GM19395 (cell line): Measurements from ENCODE around the gene UBE2E3.

Experiments used
- ATAC-seq: cut with Tn5 transposase; IDR thresholded peaks from one replicate; pipeline ENCODE4 v1.9.1; 2021; ENCODE audit warnings: mild to moderate bottlenecking, moderate library complexity; ENCODE audit not compliant: unreplicated experiment

Gene UBE2E3

DNA sequence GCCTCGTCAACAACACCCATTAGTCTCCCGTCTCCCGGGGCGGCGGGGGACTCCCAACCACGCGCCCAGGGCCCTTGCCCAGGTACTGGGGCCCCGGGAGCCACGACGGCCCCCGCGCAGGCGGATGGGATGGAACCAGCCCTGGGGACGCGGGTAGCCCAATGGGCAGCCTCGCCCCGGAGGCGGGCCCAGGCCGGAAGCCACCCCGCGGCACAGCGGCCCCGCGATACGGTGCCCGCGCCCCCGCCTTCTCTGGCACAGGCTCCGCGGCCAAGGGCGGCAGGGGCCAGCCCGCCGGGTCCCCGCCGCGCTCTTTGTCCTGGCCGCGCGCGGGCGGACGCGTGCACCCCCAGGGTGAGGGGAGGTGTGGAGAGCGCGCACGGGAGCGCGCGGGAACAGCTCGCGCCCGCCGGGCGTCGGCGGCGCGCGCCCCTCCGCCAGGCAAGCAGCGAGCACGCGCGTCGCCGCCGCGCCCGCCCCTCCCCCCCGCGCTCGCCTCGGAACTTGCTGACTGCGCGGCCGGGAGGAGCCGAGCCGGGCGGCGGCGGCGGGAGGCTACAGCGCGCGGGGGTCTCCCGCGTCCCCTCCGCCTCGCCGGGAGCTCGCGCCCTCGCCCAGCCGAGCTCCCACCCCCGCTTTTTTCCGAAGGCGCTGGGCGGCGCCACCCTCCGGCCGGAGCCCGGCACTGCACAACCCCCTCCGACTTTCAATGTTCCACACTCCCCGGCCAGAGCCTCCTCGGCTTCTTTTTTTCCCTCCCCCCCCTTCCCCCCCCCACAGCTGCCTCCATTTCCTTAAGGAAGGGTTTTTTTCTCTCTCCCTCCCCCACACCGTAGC is at the start of gene UBE2E3:
TSS of gene UBE2E3 (plus strand) at position 500 of the 837 bp plus-strand sequence. CDS start 1,438 bp downstream, outside the sequence.
- peak; percentile 73 for ATAC-seq

DNA sequence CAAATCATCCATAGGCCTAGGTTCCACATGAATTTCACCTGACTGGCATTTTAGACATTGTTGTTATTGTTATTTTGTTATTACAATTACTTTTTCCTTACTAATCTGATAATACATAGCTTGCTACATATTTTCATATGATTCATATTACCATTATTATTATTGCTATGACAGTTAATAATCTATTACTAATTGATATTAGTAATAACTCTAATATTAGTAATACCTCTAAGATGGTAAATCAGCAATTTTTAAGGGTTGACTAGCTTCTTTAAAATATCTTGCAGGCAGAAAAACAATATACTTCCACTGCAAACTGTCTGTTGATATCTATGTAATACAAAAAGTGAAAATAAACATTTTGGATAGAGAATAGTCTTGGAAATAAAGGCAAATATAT is 48.6 kb upstream of the UBE2E3 start:
- ATAC-seq, result no peak

DNA sequence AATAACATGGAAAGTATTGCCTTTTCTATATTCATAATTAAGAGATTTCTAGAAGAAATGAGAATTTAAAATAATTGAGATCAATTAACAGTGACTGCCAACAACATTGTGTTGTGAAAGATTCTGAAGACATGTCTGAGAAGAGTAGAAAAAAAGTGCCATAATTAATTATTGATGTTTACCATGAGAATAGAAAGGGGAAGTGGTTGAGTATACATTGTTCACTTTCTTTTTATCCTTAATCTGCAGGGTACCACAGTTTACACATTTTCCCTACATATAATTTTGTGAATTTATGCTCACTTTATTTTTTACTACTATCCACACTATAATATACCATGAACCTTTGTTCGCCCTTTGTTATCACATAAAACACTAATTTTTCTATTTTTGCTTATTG is 47.1 kb upstream of the UBE2E3 start:
- ATAC-seq, result peak; percentile 53

DNA sequence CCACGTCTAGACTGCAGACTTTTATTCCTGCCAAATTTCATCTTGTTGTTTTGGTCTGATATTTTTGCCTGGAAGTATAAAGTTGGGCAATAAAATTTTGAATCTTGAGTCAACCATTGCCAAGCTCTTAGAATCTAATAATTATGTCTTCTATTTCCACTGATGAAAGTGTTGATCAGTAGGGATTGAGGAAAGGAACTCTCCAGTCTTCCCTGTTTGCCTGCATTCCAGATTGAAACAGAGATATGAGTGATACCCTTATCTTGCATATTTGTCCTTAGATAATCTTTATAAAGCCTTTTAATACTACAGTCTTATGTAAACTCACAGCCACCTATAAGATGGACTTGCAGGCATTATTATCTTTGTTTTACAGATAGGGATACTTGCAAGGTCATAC is 45.5 kb upstream of the UBE2E3 start:
- no peak for ATAC-seq

DNA sequence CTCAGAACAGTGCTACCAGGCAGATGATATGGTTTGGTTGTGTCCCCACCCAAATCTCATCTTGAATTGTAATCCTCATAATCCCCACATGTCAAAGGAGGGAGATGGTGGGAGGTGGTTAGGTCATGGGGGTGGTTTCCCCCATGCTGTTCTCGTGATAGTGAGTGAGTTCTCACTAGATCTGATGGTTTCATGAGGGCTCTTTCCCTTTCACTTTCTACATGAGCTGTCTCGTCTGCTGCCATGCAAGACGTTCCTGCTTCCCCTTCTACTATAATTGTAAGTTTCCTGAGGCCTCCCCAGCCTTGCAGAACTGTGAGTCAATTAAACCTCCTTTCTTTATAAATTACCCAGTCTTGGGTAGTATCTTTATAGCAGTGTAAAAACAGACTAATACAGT is 42.9 kb upstream of the UBE2E3 start:
- ATAC-seq, result peak; percentile 78

DNA sequence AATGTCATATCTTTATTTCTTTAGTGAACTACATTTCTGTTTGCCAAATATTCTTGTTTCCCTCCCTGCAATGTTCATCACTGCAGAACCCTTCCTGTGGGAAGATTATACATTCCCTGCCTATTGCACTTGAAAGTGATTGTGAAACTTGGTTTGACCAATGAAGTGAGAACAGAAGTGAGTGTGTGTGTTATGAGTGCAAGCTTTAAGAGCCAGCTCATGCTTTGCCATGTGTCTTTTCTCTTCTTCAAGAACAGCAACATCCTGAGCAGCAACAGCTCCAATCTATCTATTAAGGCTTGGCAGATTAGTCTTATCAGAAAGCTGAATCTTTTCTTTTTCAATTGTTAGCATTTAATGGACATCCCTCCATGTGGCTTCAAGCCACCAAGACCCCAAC is 42.0 kb upstream of the UBE2E3 start:
- peak; percentile 53 for ATAC-seq

DNA sequence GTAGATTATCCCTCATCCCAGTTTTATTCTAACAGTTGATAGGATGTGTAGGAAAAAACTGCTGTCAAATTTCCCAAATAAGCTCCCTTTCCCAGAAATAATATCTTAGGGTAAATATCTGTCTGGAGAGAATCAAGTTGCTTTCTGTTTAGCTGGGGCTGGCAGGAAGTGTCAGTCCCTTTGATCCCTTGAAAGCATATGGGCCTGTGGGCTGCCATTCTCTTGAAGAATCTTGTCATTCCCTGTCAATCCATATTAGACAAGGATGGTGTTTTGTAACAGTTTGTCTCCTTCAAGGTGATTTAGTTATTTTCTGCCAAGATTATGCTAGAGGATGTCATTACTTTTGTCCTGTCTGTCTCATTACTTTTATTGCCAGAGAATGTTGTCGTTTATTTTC is 37.1 kb upstream of the UBE2E3 start:
- no peak for ATAC-seq

DNA sequence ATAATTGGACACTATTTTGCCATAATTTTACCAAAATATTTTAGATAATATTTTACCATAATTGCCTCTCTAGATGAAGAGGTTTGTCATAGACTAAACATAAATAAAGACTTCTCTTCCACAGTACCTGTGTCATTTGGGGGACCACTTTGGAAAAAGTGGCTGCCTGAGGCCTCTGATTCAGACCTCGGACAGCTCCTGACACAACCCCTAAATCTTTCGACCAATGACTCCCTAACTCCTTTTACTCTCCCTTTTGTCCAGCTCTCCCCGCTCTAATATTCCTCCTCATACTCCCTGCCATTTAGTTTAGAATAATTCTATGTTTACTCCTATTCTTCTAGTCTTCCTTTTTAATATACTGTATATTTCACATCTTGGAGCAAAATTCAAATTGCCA is 36.0 kb upstream of the UBE2E3 start:
- ATAC-seq, result no peak

DNA sequence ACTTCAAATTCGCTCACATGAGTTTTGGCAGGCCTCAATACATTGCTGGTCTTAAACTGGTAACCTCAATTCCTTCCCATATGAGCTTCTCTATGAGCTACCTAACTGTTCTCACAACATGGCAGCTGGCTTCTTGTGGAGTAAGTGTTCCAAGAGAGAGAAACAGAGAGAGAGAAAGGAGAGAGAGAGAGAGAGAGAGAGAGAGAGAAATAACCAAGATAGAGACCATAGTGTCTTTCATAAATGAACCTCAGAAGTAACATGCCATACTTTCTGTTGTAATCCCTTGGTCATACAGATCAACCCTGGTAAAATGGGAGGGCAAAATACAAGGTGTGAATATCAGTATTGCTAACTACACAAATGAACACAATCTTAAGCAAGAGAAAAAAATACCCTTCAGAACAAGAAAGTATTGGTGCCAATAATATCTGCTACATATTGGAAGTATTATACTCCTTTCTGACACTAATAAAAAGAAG is 33.2 kb upstream of the UBE2E3 start:
- no peak for ATAC-seq

DNA sequence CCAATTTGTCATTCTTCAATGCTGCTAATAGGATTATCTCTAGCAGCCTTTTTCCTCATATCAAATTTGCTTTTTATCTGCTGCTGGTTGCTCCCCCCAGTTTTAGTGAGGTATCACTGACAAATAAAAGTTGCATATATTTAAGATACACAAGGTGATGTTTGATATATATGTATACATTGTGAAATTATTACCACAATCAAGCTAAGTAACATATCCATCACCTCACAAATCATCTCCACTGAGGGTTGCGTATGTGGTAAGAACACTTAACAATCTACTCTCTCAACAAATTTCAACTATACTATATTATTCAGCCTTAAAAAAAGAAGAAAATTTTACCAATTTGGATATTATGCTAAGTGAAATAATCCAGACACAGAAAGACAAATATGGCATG is 30.5 kb upstream of the UBE2E3 start:
- ATAC-seq, result no peak

DNA sequence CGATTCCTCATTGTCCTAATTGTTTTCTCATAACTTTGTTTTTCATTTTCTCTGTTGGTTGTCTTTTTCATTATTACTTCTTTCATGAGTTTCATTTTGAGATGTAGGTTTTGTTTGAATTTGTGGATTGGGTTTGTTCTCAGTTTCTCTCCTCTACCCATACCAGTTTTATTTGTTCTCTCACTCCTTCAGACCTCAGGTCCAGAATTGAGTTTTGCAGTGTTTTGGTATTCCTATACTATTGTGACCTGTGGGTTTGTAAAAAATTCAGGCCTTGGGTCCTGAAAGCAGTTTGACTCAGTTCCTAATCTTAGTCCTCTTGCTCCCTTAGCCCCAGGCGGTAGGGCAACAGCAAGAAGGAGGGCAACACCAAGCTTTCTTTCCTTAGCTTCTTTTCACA is 28.3 kb upstream of the UBE2E3 start:
- no peak for ATAC-seq

DNA sequence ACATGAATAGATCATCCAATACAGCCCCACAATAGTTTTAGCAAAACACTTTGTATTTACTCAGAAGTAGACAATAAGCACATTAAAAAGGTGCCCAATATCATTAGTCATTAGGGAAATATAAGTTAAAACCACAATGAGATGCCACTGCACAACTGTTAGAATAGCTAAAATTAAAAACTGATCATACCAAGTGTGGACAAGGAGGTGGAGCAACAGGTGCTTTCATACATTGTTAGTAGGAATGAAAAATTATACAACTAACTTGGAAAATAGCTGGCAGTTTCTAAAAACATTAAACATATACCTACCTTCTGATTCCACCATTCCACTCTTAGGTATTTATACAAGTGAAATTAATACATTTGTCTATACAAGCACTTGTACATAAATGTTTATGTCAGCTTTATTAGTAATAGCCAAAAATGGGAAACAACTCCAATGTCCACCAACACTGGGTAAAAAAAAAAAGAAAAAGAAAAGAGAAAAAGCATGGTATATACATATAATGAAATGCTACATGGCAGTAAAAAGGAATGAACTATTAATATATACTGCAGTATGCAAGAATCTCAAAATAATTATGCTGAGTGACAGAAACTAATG is 27.6 kb upstream of the UBE2E3 start:
- no peak for ATAC-seq

DNA sequence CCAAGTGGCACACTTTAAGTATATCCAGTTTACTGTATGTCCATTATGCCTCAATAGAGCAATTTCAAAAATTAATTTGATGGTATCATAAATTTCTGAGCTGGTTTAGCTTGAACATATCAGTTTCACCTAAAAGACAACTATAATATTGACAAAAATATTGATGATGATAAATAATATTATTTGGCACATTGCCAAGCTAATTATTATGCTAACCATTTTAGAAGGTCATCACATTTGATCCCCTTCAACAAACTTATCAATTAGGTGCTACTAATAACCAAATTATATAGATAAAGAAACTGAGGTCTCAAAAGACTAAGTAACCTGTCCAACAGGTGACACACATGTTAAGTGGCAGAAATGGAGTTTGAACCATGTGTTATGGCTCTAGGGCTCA is 26.9 kb upstream of the UBE2E3 start:
- ATAC-seq, result no peak

DNA sequence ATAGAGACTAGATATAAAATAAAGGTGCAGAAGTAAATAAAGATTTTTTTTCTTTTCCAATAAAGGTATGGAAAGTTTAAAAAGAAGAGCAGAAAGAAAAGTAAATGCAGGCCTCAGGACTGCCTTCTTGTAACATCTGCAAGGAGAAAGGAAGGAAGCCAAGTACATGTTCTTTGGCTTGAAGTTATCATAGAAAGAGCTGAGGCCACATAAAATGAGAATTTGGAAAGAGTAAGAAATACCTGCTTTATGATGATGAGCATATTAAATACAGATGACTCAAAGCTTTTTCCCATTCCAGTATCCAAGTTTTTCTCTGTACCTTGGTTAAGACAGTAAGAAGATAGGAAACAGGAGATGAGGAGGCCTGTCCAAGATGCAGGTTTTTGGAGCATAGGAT is 25.3 kb upstream of the UBE2E3 start:
- ATAC-seq, result no peak

DNA sequence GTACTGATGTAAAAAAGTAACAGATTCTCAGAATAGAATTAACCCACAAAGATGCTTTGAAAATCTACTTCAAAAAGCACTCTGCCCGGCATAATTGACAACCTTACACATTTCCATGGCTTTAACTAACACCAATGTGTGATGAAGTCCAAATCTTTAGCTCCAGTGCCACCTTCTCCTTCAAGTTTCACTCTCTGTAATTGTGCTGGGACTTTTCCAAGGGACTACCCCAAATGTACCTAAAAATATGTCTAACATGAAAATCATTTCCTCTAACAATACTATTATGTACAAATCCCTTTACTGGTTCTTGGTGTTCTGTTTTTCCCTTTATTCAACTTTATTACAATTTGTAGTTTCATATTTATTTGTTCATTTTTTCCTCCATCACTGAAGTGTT is 20.6 kb upstream of the UBE2E3 start:
- ATAC-seq, result no peak

DNA sequence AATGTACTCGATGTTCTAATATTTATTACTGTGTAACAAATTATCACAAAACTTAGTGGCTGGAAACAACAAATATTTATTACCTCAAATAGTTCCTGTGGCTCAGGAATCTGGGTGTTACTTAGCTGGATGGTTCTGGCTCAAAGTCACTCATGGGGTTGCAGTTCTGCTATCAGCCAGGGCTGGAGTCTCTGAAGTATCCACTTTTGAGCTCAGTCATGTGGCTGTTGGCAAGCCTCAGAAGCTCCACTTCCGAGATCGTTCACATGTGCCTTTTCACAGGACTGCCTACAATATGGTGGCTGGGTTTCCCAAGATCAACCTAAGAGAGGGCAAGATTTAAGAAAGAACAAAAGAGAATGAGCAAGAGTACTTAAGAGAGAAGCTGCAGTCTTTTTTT is 19.4 kb upstream of the UBE2E3 start:
- ATAC-seq, result no peak

DNA sequence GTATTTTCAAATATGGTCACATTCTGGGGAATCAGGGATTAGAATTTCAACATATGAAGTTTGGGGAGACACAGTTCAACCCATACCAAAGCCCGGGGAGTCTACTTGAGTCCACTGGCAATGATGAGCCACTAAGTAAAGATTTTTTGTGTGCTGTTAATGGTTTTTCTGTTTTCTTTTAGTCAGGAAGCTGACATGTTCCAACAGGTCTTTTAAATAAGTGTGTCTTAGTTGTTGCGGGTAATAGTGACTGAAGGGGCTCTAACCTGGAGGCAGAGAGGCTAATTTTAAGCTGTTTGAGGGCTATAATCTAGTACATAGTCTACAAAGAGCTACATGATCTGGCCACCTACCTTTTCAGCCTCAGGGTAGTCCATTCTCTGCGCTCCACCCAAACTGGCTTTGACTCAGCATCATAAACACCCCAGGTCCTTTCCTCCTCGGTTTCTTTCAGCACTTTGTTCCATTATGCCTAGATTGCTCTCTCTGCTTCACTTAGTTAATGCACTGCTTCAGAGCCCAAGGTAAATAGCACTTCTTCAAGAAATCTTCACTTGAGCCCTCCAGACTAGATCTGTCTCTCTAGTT is 17.6 kb upstream of the UBE2E3 start:
- no peak for ATAC-seq

DNA sequence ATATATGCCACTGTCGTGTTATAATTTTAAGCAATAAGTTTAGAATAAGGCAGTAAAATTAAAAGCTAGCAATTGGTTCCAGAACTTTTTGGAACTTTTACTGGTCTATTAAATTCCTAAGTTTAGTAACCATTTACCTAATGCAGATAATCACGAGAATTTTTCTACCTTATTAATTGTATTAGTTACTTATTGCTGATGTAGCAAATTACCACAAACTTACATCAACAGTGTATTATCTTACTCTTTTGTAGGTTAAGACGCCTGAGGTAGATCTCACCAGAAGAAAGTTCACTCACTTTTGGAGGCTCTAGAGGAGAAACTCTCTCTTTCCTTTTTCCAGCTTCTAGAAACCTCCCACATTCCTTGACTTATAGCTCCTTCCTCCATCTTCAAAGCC is 14.0 kb upstream of the UBE2E3 start:
- no peak for ATAC-seq

DNA sequence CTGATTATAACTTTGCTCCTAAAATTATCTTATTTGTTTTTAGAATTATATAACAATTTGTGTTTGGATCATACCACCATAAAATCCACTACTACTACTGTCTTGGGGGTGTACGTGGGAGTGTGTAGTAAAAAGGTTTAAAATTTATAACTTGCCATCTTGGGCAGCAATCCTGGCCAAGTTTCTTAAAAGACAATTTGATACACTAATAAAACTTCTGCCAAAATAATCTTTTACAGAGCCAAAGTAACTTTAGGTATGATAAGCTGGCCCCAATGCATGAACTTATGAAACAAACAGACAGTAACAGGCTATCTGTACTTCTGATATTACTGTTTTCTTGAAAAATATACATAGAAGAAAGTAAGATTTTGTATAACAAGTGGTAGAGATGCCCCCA is 11.3 kb upstream of the UBE2E3 start:
- no peak for ATAC-seq

DNA sequence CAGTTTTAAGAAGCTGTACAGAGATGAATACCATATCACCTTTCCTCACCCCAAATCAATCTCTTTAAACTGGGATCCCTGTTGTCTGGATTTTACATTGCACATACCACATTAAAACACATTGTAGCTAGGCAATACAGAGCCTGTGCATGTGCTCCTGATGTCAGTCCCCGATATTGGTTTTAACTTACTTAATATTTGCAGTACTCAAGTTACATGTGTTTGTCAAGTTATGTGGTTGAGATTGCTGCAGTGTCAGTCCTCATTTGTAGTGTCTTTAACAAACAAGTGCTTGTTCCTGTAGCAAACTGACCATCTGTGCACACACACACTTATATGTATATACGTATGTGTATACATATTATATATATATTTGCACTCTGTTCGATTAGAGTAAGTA is 10.4 kb upstream of the UBE2E3 start:
- ATAC-seq, result no peak

DNA sequence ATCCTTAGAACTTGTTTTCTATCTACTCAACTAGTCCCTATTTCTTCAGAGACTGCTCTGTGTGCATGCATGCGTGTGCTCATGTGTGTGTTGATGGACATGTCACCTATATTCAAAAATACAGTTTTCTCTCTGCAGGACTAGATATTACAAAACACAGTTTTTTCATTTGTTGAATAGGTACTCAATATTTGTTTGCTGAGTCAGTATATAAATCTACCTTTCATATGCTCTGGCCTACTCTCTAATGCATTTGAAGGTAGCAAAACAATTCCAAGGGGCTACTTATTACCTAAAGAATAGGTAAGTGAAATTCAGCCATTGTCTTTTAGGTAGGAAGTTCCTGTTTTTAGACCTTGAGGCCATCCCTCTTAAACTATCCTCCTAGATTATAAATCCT is 8.6 kb upstream of the UBE2E3 start:
- ATAC-seq, result no peak

DNA sequence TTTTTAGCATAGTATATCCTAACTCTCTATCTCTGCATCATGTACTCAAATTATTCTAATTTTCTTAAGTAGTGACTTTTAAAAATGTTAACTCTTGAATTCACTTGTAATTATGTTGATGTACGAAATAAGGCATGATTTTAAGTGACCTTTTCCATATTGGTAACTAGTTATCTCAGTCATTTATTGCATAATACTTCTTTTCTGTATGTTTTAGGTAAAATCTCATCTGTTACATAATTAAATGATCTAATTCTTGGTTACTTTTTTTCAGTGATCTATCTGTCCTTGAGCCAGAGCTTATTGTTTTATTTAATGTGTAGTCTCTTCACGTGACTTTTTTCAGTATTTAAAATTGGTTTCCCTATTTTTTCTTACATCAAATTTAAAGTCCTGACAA is 4.8 kb upstream of the UBE2E3 start:
- no peak for ATAC-seq
